GM18507 (cell line): ENCODE measurements around the gene NFATC1.

Source experiments
- DNase-seq: peaks from one replicate; pipeline ENCODE4 v3.0.0; 2011; ENCODE audit warnings: low read depth; ENCODE audit not compliant: insufficient read length; ENCODE audit errors: extremely low spot score
- FAIRE-seq: peaks from 2 replicates; lab custom pipeline; 2011; peaks lifted over from hg19 to GRCh38; lab: Jason Lieb, UNC

NFATC1 gene

DNA sequence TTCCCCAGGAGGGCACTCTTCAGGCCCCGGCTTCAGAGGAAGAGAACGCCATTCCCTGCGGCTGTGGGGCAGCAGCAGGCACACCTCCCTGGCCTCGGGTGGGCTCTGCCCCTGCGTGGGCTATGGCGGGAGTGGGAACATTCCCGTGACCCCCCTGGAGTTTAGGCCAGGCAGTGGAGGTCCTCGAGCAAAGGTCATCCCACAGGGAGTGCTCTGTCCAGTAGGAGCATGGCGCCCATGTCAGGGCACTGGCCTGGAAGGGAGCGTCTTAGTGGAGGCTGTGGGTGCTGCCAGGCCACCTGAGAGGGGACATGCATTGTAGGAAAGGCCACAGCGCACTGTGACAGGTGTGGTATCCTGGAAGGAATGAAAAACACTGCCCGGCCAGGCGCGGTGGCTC, 9.2 kb upstream of the NFATC1 start:
- FAIRE-seq (no peak), DNase-seq (no peak)

- no peak for DNase-seq
- no peak for FAIRE-seq
These were observed 8.5 kb upstream of the NFATC1 start for GRCh38 chr18:79387214-79387613.

DNA sequence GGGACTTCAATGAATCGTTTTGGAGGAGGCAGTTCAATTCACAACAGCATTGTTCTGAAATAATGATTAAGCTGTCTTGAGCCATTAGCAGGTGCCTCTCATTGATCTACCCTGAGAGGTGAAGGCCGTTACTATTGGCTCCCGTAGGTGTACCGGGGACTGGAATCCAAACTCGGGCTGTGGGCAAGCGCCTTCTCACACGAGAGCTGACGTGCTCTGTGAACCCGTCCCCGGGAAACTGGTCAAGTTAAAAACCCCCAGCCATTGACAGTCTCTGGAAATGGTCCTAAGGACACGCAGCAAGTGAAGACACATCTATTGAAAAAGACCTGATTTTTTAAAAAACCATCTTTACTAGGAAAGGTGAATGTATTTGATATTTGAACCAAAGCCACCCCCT, 8.1 kb upstream of the NFATC1 start:
- FAIRE-seq (no peak), DNase-seq (no peak)

GRCh38 chr18:79388043-79388442, 7.7 kb upstream of the NFATC1 start:
- FAIRE-seq (no peak), DNase-seq (no peak)

GRCh38 chr18:79389689-79390088, 6.0 kb upstream of the NFATC1 start:
- no peak for FAIRE-seq
- DNase-seq = no peak

DNA sequence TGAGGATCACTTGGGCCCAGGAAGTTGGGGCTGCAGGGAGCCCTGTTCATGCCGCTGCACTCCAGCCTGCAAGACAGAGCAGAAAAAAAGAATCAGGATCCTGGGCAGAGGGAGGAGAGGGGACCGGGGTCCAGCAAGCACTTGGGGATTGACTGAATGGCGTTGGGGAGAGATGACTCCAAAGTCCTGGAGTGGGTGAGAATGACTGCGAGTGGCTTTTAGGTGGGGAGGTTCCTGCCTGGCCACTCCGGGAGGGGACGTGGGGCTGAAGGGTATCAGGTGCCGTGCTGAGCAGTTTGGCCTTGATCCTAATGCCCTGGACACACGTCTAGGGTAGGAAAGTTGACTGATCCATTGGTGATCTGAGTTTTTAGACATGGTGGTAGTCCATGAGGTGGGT, 3.5 kb upstream of the NFATC1 start:
- no peak for FAIRE-seq

DNA sequence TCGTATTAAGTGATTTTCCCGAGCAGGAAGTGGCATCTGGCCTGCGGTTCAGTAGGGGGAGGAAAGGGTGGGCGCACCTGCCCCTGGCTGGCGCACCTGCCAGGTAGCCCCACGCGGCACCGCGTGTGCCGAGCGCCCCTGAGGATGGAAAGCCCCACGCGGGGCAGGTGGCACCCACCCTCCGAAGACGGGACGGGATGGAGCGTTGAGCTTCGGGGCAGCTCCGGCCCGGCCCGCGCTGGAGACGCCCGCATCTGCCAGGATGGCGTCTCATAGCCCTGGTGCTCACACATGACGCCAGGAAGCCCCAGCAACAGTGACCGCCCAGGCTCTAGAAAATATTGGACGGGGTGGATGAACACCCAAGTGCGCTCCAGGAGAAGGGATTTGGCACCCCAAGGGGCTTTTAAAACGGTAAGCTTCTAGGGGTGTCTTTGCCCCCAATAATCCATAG, 2.5 kb upstream of the NFATC1 start:
- DNase-seq (no peak), FAIRE-seq (no peak)

More for the DNA sequence above, 3.5 kb upstream of the NFATC1 start:
- no peak for DNase-seq

GRCh38 chr18:79393635-79394533, 1.8 kb upstream of the NFATC1 start:
- FAIRE-seq (peak; percentile 5), DNase-seq (no peak)

DNA sequence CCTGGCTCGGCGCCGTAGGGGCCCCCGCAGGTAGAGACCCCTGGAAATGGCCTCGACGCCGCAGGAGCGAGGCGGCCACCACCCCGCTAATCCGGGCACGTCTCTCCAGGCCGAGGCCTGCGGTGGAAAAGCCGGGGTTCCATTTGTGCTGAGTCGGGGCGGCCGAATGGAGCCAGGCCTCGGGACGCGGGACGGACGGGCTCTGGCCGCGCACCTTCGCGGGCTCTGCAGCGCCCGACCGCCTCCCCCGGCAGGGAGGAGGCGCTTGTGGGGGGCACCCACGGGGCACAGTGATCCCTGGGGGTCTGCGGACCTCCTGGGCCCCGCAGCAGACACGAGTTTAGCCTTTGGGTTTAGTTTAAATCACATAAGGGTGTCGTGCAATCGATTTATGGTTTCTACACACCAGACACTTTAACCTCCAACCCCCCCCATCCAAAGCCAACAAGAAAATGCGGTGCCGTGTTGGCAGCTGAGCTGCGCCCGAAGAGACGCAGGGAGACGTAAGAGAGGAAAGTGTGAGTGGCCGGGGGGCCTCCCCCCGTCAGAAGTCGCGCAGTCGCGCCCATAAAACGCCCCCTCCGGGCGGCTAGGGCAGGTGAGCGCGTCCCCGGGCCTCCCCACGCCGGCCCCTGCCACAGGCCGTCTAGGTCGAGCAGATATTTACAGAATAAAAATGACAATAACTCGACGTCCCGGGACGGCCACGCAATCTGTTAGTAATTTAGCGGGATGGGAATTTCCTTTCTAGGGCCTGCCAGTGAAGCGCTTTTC, 1.0 kb upstream of the NFATC1 start:
- DNase-seq = no peak

GRCh38 chr18:79395308-79395640, 456 bp upstream of the NFATC1 start:
- DNase-seq = no peak
- no peak for FAIRE-seq

More for the DNA sequence above, 1.0 kb upstream of the NFATC1 start:
- FAIRE-seq = no peak

DNA sequence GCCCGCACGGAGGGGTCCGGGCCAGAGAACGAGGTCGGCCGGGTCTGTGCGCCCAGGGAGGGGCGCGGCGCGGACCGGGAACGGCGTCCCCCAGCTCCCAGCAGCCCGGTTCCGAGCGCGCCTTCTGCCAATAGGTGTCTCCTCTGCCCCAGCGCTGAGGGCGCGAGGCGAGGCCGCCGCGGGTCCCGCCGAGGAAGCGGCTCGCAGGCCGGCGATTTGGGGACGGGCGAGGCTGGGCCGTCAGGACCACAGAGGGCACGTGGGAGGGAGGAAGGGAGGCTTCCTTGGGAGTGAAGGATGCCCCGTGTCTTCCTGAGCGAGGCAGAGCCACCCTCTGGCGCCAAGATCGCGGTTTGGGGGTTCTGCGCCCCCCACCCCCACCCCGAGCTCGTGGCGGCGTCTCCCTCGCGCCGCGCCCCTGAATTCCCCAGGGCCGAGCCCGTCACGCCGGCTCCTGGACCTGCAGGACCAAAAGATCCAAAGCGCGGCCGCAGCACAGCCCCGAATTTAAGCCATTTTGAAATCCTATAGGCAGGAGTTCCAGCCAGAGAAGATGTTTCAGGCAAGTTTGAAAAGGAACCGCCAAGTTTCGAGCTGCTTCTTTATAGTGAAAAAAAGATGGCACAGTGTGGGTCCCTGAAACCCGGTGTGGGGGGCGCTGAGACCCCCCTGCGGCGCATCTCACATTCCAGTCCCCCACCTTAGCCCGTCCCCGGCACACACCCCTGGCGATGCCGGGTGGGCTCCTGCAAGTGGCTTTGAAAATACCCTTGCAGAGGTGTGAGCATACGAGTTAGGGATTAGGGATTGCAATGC, 909 bp downstream of the NFATC1 start:
- FAIRE-seq = peak; percentile 62
- DNase-seq = no peak

GRCh38 chr18:79397247-79397829, 1.6 kb downstream of the NFATC1 start:
- no peak for DNase-seq
- FAIRE-seq = no peak

GRCh38 chr18:79397830-79398761, 2.4 kb downstream of the NFATC1 start:
- no peak for FAIRE-seq
- DNase-seq = no peak

GRCh38 chr18:79399275-79400081, 3.7 kb downstream of the NFATC1 start:
- DNase-seq (no peak), FAIRE-seq (no peak)

GRCh38 chr18:79400091-79400590, 4.4 kb downstream of the NFATC1 start:
- no peak for DNase-seq
- no peak for FAIRE-seq

DNA sequence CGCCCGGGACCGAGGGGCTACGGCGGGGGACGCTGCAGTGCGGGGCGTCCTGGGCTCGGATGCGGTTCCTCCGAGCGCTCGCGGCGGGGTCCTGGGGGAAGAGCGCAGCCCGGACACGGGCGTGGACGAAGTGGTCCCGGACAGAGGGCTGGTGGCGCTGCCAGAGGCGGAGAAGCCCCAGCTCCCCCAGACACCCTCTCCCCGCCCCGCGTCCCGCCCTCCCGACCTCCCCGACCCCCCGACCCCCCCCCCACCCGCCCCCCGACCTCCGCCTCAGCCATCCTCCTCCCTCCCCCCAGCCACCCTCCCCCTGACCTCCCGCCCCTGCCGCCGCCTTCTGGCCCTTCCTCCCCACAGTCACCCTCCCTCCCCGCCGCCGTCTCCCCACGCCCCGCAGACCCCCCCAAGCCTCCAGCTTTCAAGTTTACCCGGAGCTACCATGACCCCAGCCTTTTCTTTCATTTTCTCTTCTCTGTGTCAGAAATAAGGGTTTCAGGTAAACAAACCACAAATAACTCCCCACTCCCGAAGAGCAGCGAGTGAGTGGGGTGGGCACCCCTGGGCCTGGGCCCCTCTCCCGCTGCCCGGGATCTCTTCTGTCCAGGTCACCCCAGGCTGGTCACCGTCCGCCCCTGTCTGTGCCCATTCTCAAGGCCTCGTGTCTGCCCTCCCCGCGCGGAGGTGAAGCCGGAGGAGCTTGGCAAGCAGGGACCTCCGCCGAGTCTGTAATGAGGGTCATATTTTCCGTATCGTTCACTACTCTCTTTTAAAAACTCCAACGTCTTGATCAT, 5.1 kb downstream of the NFATC1 start:
- DNase-seq = no peak
- FAIRE-seq = peak; percentile 57
